Astrocyte of the hippocampus (primary cell): ENCODE data around the gene OR10V1.

Source experiments
- DNase-seq: peaks from one replicate; pipeline ENCODE4 v3.0.0; 2011; ENCODE audit warnings: low read depth, low spot score

Gene OR10V1

GRCh38 chr11:59713745-59714144 lies at the start of gene OR10V1:
Gene OR10V1 (minus strand): TSS chr11:59713845. CDS start chr11:59713845, 0 bp downstream.
- no peak for DNase-seq

- no peak for DNase-seq
Observed at GRCh38 chr11:59761993-59762392, 48.3 kb upstream of the OR10V1 start.

GRCh38 chr11:59760771-59761170 lies 47.1 kb upstream of the OR10V1 start:
- DNase-seq: no peak

- DNase-seq: no peak
Observed at GRCh38 chr11:59759900-59760299, 46.3 kb upstream of the OR10V1 start.

- no peak for DNase-seq
Observed at GRCh38 chr11:59758401-59759037, 44.9 kb upstream of the OR10V1 start.

GRCh38 chr11:59756845-59757244 lies 43.2 kb upstream of the OR10V1 start:
- DNase-seq: peak; percentile 18

- DNase-seq: peak; percentile 30
Observed at GRCh38 chr11:59756558-59756840, 42.9 kb upstream of the OR10V1 start.

- DNase-seq: peak; percentile 83
Observed at GRCh38 chr11:59755701-59756557, 42.3 kb upstream of the OR10V1 start.

- DNase-seq: peak; percentile 77
Observed at GRCh38 chr11:59754859-59755700, 41.4 kb upstream of the OR10V1 start, which contains the start of gene STX3. Gene STX3 (plus strand): TSS chr11:59755376. CDS start chr11:59755606, 230 bp downstream.

- DNase-seq: peak; percentile 45
Observed at GRCh38 chr11:59754494-59754858, 40.8 kb upstream of the OR10V1 start.

GRCh38 chr11:59753650-59754493 lies 40.2 kb upstream of the OR10V1 start:
- DNase-seq: peak; percentile 90

- DNase-seq: no peak
Observed at GRCh38 chr11:59746111-59746510, 32.5 kb upstream of the OR10V1 start.

- DNase-seq: no peak
Observed at GRCh38 chr11:59730896-59731565, 17.4 kb upstream of the OR10V1 start.

GRCh38 chr11:59729834-59730233 lies 16.2 kb upstream of the OR10V1 start:
- DNase-seq: no peak

GRCh38 chr11:59728913-59729312 lies 15.3 kb upstream of the OR10V1 start:
- DNase-seq: no peak

GRCh38 chr11:59728154-59728553 lies 14.5 kb upstream of the OR10V1 start:
- no peak for DNase-seq

GRCh38 chr11:59727426-59727825 lies 13.8 kb upstream of the OR10V1 start:
- DNase-seq: no peak

GRCh38 chr11:59724066-59724465 lies 10.4 kb upstream of the OR10V1 start:
- no peak for DNase-seq

- DNase-seq: no peak
Observed at GRCh38 chr11:59719556-59719955, 5.9 kb upstream of the OR10V1 start.

- DNase-seq: no peak
Observed at GRCh38 chr11:59716051-59716450, 2.4 kb upstream of the OR10V1 start.
